Measurements from ENCODE around the gene SLC4A5.

The SLC4A5 gene, protein sequence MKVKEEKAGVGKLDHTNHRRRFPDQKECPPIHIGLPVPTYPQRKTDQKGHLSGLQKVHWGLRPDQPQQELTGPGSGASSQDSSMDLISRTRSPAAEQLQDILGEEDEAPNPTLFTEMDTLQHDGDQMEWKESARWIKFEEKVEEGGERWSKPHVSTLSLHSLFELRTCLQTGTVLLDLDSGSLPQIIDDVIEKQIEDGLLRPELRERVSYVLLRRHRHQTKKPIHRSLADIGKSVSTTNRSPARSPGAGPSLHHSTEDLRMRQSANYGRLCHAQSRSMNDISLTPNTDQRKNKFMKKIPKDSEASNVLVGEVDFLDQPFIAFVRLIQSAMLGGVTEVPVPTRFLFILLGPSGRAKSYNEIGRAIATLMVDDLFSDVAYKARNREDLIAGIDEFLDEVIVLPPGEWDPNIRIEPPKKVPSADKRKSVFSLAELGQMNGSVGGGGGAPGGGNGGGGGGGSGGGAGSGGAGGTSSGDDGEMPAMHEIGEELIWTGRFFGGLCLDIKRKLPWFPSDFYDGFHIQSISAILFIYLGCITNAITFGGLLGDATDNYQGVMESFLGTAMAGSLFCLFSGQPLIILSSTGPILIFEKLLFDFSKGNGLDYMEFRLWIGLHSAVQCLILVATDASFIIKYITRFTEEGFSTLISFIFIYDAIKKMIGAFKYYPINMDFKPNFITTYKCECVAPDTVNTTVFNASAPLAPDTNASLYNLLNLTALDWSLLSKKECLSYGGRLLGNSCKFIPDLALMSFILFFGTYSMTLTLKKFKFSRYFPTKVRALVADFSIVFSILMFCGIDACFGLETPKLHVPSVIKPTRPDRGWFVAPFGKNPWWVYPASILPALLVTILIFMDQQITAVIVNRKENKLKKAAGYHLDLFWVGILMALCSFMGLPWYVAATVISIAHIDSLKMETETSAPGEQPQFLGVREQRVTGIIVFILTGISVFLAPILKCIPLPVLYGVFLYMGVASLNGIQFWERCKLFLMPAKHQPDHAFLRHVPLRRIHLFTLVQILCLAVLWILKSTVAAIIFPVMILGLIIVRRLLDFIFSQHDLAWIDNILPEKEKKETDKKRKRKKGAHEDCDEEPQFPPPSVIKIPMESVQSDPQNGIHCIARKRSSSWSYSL

DNA sequence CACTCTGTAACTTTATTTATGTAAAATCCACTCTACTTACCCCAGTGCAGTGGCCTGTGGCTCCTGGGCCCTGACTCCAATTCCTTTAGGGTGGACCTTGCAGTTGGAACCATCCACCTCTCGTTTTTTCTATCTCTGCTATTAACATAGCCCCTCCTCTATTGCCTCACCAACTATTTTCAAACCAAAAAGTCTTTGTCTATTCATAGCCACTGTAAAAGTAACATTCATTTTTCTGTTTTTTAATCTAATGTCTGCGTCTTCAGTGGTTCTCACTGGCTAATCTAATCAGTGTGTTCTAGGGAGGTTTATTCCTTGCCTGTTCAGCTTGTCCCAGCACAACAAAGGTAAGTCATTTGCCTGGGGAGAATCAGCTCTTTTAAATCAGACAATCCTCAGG, at the start of gene SLC4A5:
TSS of gene SLC4A5 (minus strand) at position 101 of the 400 bp plus-strand sequence. CDS start 28,393 bp downstream, outside the sequence.
- DNase-seq, result no peak

DNA sequence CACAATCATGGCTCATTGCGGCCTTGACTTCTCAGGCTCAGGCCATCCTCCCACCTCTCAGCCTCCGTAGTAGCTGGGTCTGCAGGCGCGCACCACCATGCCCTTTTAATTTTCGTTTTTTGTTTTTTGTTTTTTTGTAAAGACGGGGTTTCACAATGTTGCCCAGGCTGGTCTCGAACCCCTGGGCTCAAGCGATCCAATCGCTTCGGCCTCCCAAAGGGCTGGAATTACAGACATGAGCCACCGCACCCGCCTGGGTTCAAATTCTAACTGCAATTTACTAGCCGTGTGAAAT, 49.2 kb upstream of the SLC4A5 start:
- DNase-seq, result no peak

DNA sequence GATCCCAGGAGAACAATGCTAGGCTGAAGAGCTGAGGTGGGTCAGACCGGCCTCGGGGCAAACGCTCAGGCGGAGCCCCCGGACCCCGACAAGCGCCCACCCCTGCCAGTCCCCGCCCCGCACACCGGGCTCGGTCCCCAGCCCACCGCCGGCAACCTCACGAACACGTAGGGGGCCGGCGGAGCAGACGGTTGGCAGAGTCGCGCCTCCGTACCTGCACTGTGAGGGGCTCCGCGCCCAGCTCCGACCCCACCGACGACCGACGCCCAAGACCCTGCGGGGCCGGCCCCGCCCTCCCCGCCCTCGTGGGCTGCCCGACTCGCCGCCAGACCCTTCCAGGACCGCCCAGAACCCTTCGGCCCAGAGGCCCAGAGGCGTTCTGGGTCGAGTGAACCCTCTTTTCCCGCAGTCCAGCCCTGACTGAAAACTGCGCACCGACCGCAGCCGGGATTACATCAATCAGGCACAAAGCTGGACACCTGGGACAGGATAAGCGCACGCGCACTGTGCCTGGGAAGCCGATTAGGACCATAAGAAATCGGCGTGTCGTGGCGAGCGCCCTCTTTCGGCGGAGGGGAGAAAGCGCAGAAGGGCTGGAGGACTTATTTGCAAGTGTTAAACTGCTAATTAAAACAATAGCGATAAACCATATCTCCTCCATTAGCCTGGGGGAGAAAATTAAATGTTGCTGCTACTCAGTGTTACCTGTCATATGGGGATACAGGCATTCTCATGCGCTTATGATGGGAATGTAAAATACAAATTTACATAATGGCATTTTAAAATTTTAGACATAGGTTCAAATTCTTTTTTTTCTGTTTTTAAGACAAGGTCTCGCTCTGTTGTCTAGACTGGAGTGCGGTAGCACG, 48.6 kb upstream of the SLC4A5 start:
- DNase-seq, result peak; percentile 96

DNA sequence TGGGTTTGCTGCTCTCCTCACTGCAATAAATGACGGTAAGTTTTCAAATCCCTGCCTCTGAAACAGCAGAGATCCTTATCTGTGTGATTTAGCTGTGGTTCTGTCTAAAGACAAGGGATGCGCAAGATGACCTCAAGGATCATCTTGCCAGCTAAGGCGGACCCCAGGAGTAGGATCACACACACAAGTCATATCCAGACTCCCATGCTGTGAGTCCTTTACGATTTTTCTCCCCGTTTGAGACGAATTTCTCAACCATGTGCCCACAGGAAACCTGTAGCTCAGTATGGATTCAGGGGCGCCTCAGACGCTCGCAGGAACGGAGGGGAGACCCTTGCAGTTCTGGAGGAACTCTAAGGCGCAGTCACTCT, 48.0 kb upstream of the SLC4A5 start:
- DNase-seq, result no peak

DNA sequence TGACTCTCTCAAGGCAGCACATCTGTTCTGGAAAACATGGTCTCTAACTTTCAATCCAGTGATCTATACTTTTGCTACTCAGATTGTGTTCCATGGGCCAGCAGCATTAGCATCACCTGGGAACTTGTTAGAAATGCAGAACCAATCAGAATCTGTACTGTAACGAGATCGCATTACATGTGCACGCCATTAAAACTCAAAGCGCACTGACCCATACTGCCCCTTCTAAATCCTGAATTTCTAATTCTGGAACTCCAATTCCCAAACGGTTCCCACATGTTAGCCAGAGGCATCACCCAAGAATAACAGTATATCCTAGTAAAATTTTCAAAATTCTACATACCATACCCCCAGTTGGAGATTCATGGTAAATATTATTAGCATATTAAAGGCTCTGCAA, 47.4 kb upstream of the SLC4A5 start:
- no peak for DNase-seq

DNA sequence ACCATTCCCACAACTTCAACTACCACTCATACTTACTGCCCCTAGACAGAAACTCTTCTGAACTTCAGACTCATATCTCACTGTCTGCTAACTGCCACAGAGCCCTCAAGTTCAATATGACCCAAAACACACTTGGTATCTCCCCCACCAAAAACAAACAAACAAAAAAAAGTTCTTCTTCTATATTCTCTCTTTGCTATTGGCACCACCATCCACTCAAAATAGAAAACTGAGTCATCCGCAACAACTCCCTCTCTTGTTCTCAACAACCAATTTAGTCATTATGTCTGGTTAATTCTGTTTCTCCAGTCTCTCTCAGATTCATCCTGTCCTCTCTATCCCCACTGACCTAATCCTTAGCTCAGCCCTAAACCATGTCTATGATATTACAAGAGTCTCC, 44.1 kb upstream of the SLC4A5 start:
- DNase-seq, result no peak

DNA sequence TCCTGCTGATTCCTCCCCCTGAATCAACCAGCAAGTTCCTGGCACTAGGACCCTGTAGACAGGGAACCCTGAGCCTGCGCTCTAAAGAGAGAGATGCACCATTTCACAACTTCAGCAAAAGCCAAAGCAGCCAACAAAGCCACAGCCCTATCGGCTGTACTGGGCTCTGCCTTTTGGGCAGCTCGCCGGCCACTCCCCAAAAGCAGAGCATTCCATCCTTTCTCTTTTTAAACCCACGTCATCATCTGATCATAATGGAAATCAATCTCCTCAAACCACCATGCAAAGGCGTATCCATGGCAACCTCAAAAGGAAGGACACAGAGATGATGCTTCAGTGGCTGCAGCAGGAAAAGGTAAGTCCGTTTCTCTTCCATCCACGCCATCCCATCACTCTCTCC, 42.2 kb upstream of the SLC4A5 start:
- no peak for DNase-seq

DNA sequence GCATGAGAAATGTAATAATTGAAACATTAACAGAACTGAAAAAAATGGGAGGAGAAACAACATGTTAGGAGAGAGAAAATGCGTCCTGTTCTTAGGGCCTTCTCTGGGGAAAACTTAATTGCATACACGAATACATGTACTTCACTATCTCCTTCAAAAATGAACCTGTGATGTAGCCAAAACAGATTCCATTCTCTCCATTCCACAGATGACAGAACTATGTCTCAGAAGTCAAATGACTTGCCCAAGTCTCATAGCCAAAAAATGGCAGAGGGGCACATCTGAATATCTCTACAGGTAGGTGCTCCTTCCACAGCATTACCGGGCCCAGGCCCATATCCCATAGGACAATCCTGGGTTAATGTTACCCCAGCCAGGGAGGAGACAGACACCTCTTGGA, 40.8 kb upstream of the SLC4A5 start:
- DNase-seq, result no peak

DNA sequence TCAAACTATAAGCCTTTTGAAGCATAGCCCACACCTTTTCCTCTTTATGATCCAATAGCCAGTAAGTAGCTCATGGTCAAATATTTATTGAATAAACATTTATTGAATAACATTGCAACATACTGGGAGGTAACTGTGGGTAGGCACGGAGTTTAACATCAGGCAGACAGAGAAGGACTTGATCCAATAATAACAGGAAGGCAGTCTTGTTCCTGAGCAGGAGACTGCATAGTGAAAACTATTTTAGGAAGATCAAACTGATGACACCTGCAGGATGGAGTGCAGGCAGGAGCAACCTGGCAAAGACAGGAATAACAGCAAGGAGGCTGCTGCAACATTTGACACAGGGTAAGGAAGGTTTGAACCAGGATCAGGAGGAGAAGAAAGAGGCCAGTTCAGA, 40.0 kb upstream of the SLC4A5 start:
- no peak for DNase-seq

DNA sequence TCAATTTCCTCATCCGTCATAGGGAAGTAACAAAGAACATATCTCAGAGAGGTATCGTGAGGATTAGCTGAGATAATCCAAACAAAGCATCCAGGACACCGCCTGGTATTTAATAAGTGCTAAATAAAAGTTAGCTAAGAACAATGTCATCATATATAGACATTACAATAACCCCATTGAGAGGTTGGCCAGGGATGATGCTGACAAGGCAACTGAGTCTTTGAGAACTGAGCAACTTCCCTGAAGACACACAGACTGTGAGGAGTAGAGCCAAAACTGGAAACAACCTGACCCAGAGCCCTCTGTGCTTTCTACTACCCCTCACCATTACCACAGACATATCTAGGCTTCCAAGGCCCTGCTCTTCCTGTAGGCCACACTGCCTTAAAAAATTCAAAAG, 38.5 kb upstream of the SLC4A5 start:
- DNase-seq, result no peak

DNA sequence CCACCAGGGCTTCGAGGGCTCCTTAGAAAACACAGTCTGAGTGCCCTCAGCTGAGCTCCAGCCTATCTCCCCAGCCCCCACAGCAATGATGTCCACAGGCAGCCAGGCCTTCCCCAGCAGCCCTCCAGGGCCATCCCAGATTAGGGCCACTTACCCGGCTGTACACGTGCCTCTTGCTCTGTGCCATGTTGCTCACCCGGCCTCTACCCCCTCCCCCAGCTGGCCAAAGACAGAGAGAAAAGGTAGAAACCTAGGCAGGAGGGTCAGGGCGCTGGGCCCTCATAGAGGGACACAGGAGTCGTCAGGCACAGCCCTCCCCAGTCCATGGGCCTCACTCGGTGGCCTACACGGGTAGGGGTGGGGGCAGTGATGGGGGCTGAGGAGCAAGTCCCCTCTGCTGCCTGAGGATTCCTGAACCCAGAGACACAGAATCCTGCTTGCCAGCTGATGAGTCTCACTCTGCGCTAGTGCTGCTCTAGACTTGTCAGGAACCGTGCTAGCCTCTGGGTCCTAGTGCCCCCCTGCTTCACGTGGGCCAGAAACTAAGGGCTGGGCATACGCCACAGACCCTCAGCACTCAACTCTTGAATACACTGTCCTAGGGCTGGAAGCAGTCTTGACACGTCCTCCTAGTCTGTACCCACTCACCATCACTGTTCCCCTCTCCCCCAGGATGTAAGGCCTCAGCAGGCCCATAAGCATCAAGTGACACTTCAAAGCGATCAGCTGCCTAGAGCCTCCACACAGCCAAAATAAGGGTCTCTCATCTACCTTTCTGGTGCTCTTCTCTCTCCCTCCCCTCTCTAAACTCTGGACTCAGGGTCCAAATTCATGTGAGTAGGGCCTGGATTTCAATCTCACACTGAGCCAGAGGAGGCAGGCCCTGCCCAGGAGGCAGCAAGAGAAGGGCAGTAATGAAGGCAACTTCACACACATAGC, 36.9 kb upstream of the SLC4A5 start, which contains the start of gene DCTN1:
TSS of gene DCTN1 (minus strand) at position 461 of the 939 bp plus-strand sequence. CDS start at position 187, 274 bp downstream.
- no peak for DNase-seq

DNA sequence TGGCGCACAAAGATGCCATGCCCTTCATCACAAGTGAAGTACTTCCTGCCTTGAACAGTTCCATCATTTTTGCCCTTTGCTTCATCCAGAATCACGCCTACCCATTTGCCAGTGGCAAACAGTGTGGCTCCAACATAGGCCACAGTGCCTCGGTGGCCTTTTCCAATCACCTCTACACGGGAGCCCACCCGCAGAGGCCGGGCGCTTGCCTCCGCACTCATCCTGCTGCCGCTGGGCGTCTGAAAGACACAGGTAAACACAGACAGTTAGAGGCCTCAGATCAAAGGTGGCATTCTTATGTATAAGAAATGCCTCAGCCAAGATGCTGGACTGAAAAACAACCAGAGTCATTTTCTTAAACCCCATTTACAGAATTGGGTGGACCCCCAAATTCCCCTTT, 34.8 kb upstream of the SLC4A5 start:
- DNase-seq, result no peak

DNA sequence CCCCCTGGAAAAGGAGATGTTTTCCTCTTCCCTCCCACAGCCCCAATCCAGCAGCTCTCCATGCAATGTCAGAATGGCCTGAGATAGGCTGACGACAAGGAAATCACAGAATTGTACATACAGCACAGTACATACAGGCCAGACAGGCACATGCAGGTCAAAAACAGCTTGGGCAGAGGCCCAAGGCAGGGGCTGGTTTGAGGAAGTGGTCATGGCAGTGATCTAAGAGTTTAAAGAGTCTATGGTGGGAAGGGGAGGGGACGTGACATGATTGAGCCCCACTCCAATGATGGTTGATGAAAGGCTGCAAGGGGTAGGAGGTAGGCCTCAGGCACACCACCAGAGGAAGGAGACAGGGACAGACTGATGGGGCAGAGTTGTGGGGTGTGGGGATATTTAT, 32.6 kb upstream of the SLC4A5 start:
- DNase-seq, result no peak

DNA sequence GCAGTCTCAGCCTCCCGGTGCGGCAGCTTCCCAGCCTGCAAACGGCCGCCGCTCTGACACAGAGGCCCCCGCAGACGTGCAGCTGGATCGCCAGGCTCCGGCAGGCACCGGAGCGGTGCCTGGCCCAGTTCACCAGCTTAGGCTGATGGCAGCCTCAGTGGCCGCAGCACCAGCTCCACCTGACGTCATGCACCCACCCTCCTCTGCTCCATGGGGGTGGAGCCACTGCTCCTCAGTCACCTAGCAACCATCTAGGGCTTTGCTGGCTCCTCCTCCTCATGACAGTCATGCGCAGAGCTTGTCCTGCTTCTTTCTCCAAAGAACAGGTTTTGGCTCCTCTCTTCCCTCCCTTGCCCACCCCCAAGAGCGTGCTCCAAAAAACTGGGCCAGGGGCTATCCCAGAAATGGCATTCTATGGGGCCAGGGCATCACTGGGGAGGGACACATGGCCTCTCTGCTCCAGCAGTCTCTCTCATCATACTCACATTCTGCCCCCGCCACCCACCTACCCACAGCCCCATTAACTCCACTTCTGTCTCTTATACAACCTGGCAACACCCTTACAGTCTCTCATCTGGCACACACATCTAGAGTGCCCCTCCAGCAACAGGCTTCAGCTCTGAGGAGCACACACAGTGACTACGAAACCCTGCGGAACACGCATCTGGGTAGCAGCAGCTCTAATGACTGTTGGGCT, 31.4 kb upstream of the SLC4A5 start:
- no peak for DNase-seq

DNA sequence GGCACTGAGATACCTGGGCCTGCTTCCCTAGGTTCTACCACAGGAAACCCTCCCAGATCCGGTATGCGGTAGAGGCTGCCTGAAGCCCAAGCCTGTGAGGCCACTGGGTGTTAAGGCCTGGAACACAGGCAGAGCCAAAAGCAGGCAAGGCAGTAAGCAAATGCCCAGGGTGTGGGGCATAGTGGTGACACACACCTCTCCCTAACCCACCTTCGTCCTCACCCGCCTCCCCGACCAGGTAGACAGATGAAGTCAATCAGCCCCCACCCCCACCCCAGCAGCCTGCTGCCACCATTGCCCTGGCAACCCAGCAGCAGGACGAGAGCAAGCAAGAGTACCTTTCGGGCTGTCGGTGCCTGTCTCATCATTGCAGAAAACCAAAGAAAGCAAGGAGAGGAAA, 30.8 kb upstream of the SLC4A5 start:
- DNase-seq, result no peak

DNA sequence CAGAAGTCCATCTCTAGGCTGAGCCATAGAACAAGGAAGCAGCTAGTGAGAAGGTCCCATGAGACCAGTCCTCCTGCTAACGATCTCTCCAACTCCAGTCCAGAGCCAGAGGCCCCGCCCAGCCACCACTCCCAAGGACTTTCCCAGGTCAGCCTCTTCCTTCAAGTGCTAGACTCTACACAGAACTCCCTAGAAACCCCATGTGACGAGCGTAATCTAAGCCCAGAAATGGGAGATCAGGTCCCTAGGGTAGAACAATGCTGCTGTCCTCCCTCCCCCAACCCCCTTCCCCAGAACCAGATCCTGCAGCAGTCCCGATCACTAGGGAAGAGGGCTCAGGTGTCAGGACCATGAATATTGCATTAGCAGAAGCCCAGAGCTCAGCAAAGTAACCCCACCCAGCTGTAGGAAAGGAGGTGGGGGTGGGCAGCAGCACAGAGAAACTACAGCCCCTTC, 30.0 kb upstream of the SLC4A5 start:
- no peak for DNase-seq

DNA sequence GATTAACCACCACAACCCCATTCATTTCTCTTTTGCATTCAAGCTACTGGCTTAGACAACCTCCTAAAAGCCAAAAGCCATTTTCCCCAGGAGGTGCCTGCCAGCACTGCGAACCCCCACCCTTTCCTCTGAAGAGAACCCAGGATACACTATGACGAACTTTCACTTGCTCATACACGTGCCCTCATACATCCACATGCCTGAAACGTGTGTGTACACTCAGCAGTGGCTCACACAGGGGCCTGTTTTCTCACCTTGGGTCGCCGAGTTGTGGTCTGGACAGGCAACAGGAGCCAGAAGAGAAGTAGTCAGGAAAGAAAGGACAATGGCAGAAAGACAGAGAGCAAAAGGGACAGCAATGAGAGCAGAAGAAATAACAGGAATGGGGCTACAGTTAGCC, 29.5 kb upstream of the SLC4A5 start:
- no peak for DNase-seq

DNA sequence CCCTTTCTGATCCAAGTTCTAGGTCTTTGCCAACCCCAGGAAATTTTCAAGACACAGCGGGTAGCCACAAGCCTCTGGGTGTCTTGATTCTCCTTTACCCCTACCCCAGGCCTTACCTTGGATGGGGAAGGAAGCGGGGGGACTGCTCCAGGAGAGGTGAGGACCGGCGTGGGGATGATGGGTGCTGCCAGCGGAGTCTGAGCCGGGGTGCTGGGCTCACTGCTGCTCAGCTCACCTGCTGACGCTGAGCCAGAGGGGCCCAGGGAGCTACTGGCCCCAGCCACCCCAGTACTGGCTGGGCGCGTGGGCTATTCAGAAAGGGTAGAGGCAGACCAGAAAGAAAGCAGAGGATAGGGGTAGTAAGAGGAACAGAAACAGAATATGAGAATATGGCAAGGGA, 28.2 kb upstream of the SLC4A5 start:
- DNase-seq, result no peak

DNA sequence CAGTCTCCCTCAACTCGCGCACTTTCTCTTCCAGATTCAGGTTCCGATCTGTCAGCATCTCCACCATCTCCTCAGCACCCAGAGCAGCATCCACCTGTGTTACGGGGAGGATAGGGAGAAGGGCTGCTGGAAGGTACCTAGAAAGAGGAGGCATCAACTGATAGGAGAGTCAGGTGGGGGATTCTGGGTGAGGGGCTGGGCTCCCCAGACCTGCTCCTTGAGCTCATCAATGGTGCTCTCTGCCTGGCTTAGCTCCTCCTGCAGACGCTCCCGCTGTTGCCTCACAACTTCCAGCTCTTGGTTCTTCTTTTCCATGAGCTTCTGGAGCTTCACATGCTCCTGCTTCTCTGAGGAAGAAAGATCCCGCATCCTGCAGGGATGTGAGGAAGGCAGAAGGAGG, 26.8 kb upstream of the SLC4A5 start:
- DNase-seq, result no peak

DNA sequence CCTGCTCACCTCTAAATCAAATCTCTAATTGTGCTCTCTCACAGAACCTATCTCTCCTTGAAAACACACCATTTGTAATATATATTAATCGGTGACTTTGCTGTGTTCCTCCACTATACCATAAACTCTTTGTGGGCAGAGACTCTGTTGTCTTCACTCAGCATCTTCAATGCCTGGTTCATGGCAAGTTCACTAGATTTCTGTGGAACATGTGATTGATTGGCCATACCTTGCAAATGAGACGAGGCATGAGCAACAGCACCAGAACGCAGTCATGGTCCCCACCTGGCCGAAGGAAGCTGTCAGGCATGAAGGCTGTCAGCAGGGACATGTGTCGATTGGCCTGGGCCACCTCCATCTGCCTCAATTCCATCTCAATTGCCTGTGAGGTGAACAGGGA, 25.3 kb upstream of the SLC4A5 start:
- no peak for DNase-seq

DNA sequence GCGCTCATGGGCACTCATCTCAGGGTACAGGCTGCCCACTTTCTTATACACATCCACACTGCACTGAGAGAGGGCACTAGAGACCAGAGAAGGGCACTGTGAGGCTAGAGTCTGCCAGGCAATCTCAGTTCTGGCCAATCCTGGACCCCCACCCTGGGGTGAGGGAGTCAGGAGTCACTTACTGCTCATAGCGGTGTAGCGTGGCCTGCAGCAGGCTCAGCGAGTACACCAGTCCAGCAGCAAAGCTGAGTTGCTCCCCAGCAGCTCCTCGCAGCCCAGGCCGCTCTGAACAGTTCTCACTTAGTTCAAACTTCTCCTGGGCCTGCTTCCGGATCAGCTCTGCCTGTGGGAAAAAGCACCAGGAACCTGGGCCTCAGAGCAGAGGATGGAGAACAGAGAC, 24.6 kb upstream of the SLC4A5 start:
- DNase-seq, result no peak

All from stimulated activated CD4-positive, alpha-beta T cell treated with anti-CD3 and anti-CD28 coated beads, Interleukin-12 subunit alpha, Interleukin-12 subunit beta, amount 100 ng/mL, for 4 hours (primary cell).